Activated B cell treated with CpG ODN at 0.5 μM for 24 hours (primary cell): ENCODE data around the gene NCS1. TPM values are rescaled to one million over a fixed set of nuclear protein-coding genes. Genes with fewer than 3 reads are reported as not detected.

Source experiments
- ATAC-seq: fragments of 200-7000 bp; cut with Tn5 transposase; one replicate; pipeline ENCODE4 v1.10.0; 2021; ENCODE audit warnings: low read depth, mild to moderate bottlenecking, moderate library complexity
- CTCF ChIA-PET: fragments of 350-600 bp; sonication (Branson Sonifier 250); formaldehyde crosslinking; loops from one replicate; lab custom pipeline; 2021; ENCODE audit warnings: antibody characterized with exemption; lab: Charles Lee
- POLR2A ChIA-PET: fragments of 350-600 bp; sonication (Branson Sonifier 250); formaldehyde crosslinking; loops from one replicate; lab custom pipeline; 2021; ENCODE audit warnings: antibody characterized with exemption; lab: Charles Lee
- DNase-seq: peaks from one replicate; pipeline ENCODE4 v3.0.0; 2022
- H3K27ac Mint-ChIP-seq: one replicate; pipeline ENCODE4 v1.8.0; 2020; ENCODE audit warnings: mixed read lengths
- H3K27me3 Mint-ChIP-seq: one replicate; pipeline ENCODE4 v1.8.0; 2021; ENCODE audit warnings: mixed read lengths
- H3K36me3 Mint-ChIP-seq: one replicate; pipeline ENCODE4 v1.8.0; 2021; ENCODE audit warnings: low read depth, mixed read lengths
- H3K4me1 Mint-ChIP-seq: one replicate; pipeline ENCODE4 v1.8.0; 2021; ENCODE audit warnings: mixed read lengths
- H3K4me3 Mint-ChIP-seq: one replicate; pipeline ENCODE4 v1.8.0; 2020; ENCODE audit warnings: mild to moderate bottlenecking, mixed read lengths
- H3K9me3 Mint-ChIP-seq: one replicate; pipeline ENCODE4 v1.8.0; 2020; ENCODE audit warnings: mixed read lengths
- intact Hi-C: fragments of 100-400 bp; cut with micrococcal nuclease; formaldehyde crosslinking; loops from one replicate; pipeline ENCODE4 v1.15.1; 2024
- total RNA-seq: library from RNA; stranded (reverse); gene quantifications from 2 replicates; pipeline ENCODE4 v1.2.3, GENCODE V29; 2022
- TF ChIP-seq, protein P1 (sequence below): fragments of 200-600 bp; IDR thresholded peaks from one replicate; pipeline ENCODE4 v1.8.0; 2022; ENCODE audit warnings: antibody characterized with exemption, mild to moderate bottlenecking

The NCS1 gene
- total RNA-seq, 1 donor from 2014 or later, result 0.24 TPM

DNA sequence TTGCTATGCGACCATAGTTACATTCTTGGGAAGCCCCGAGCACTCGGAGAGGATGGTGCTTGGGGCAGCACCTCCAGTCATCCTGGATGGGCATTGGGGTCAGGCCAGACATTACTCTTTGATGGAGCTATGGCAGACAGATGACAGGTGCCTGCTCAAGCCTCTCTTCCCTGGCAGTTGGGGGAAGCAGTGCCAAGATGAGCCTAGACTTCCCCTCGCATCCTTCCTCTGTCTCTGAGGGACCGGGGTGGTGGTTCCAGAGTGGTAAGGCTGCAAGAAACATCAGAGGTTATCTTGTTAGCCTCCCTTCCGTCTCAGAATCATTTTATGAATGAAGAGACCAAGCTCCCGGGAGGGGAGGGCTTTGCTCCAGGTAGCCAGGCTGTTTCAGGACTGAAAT lies 90.6 kb downstream of the NCS1 start:
- CTCF ChIA-PET, result no interaction called here
- H3K4me3 Mint-ChIP-seq, result no peak overlapping the region
- ATAC-seq, result no peak
- POLR2A ChIA-PET, result no interaction called here
- H3K27ac Mint-ChIP-seq, result no peak overlapping the region
- TF ChIP-seq, protein P1, sequence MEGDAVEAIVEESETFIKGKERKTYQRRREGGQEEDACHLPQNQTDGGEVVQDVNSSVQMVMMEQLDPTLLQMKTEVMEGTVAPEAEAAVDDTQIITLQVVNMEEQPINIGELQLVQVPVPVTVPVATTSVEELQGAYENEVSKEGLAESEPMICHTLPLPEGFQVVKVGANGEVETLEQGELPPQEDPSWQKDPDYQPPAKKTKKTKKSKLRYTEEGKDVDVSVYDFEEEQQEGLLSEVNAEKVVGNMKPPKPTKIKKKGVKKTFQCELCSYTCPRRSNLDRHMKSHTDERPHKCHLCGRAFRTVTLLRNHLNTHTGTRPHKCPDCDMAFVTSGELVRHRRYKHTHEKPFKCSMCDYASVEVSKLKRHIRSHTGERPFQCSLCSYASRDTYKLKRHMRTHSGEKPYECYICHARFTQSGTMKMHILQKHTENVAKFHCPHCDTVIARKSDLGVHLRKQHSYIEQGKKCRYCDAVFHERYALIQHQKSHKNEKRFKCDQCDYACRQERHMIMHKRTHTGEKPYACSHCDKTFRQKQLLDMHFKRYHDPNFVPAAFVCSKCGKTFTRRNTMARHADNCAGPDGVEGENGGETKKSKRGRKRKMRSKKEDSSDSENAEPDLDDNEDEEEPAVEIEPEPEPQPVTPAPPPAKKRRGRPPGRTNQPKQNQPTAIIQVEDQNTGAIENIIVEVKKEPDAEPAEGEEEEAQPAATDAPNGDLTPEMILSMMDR, result no peak
- H3K9me3 Mint-ChIP-seq, result no peaks in the 10 kb centered on the region
- H3K27me3 Mint-ChIP-seq, result peaks cover 59% of the 10 kb centered on the region
- intact Hi-C loops, result no loop called here
- DNase-seq, result no peak
- H3K36me3 Mint-ChIP-seq, result no peaks in the 10 kb centered on the region
- H3K4me1 Mint-ChIP-seq, result no peaks in the 10 kb centered on the region

DNA sequence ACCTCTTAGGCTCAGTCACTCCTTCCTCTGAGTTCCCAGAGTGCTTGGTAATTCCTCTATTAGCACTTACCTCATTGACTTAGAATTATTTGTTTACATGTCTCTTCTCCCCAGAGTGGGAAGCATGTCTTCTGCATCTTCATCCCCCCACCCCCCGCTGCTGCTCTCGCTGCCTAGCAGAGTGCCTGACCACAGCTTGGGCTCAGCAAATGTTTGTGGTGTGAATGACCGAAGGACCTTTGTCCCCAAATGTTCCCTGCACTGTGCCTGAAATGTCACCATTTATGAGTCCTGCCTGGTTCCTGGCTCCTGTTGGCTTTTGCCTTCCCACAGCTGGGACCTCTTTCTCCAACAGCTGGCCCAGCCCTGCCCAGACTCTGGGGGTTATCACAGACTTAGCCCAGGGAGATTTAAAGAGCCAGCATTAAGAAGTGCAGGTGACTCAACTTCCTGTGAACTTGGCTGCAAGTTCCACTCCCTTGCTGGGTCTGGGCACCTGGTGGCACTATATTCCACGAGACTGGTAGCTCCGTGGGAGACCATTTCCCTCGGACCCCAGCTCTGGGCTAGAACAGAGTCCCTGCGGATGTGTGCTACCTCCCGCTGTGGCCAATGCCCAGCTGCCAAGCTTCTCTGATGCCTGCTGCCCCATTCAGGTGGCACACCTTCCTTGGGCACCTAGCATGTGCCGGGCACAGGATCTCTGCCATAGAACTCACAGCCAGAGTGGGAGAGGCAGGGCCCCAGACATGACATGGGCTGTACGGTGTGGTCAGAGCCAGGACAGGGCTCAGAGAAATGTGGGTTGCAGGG lies 91.6 kb downstream of the NCS1 start:
- peaks cover 3% of the 10 kb centered on the region for H3K4me1 Mint-ChIP-seq
- H3K27me3 Mint-ChIP-seq, result peaks cover 63% of the 10 kb centered on the region
- ATAC-seq (no peak), DNase-seq (no peak)
- no peaks in the 10 kb centered on the region for H3K9me3 Mint-ChIP-seq
- TF ChIP-seq, protein P1, result no peak
- H3K27ac Mint-ChIP-seq, result no peak overlapping the region
- no peak overlapping the region for H3K4me3 Mint-ChIP-seq
- no peaks in the 10 kb centered on the region for H3K36me3 Mint-ChIP-seq
- ChIA-PET CTCF (no interaction called here), POLR2A (no interaction called here)
- intact Hi-C loops, result no loop called here

DNA sequence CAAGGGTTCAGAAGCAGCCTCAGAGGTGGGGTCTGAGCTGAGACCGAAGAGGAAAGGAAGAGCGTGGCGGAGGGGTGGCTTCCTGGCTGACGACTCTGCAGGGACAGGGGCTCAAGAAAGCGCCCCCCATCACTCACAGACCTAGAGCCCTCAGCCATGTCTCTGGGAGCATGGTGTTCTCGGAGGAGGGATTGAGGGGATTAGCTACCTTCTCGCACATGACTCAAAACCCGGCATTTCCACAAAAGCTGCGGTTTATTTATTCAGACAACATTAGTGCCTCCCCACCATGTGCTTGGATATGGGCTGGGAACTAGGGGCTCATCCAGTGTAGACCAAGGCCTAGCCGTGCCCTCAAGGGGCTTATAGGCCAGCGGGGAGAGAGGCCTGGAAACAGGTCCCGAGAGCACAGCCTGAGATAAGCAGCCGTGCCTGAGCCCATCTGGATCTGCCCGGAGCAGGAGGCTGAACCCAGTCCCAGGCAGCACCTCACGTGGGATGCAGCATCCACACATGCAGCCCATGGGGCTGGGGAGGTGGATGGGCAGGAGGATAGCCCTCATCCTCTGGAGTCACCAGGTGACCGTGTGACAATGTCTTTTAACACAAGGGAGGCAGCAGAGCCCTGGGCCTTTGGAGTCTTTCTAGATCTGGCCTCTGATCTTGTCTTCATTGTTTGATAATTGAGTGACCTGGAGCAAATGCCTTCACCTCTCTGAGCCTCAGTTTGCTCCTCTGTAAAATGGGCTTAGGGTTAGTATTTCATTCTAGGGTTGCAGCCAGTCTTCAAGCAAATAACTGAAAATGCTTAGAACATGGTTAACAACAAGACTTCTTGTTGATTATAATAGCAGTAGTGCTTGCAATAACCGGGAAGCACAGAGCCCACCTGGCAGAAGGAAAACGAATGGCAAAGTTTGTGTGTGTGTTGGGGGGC lies 92.5 kb downstream of the NCS1 start:
- intact Hi-C loops, result no loop called here
- H3K9me3 Mint-ChIP-seq, result no peaks in the 10 kb centered on the region
- ChIA-PET POLR2A (no interaction called here), CTCF (no interaction called here)
- TF ChIP-seq, protein P1, result no peak
- no peak for ATAC-seq
- peaks cover 3% of the 10 kb centered on the region for H3K4me1 Mint-ChIP-seq
- no peaks in the 10 kb centered on the region for H3K36me3 Mint-ChIP-seq
- peaks cover 60% of the 10 kb centered on the region for H3K27me3 Mint-ChIP-seq
- H3K4me3 Mint-ChIP-seq, result no peak overlapping the region
- DNase-seq, result no peak
- no peak overlapping the region for H3K27ac Mint-ChIP-seq

DNA sequence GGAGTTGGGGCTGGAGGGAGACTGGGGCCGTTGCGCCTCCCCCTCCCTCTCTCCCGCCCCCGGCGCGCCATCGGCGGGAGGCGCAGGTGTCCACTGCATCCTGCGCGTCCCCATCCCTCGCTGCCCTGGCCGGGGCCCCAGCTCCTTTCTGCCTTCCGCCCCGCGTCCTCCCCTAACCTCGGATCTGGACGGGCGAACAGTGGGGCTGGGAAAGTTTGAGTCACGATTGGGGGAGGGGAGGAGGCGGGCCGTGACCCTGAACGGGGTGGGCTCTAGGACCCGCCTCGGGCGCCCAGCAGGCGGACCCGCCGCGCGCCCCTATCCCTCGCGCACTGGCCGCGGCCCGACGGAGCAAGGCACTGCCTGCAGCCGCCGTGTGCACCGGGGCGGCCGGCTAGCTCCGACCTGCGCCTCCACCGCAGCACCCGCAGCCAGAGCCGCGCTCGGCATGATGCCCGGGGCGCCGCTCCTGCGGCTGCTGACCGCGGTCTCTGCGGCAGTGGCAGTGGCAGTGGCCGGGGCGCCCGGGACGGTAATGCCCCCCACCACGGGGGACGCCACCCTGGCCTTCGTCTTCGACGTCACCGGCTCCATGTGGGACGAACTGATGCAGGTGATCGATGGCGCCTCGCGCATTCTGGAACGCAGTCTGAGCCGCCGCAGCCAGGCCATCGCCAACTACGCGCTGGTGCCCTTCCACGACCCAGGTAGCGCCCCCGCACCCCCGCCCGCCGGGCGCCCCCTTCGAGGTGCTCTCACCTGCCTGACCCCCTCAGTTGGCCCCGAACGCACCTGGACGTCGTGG lies 93.4 kb downstream of the NCS1 start, which contains the start of gene HMCN2:
Gene HMCN2 (plus strand): TSS at position 330 of the 805 bp plus-strand sequence. CDS start 119 bp downstream, at position 449.
- TF ChIP-seq, protein P1, result no peak
- Mint-ChIP-seq H3K27me3 (peaks cover 59% of the 10 kb centered on the region), H3K4me1 (peaks cover 3% of the 10 kb centered on the region), H3K36me3 (no peaks in the 10 kb centered on the region), H3K9me3 (no peaks in the 10 kb centered on the region), H3K27ac (no peak within 1 kb of the TSS), H3K4me3 (no peak within 1 kb of the TSS)
- CTCF ChIA-PET, result no interaction called here
- ATAC-seq (no peak), DNase-seq (no peak)
- intact Hi-C loops, result no loop called here
- POLR2A ChIA-PET, result no interaction called here
